Hindlimb muscle (tissue), 1 donor: ENCODE measurements around the gene EMSY. TPM values are rescaled to one million over a fixed set of nuclear protein-coding genes. Genes with fewer than 3 reads are reported as not detected.
"Not testable (repeated sequence)": the region's sequence is repeated elsewhere in the genome, so short reads cannot be mapped to it uniquely, and the experiment has no call there.

Source experiments
- DNase-seq: peaks from one replicate; pipeline ENCODE4 v3.0.0-alpha.2; 2013
- polyA plus RNA-seq: library from polyadenylated mRNA; unstranded; fragments of 120-200 nt; gene quantifications from one replicate; pipeline ENCODE4 v1.2.1, GENCODE V29; 2013; ENCODE audit not compliant: insufficient read length

EMSY gene
- polyA plus RNA-seq, result 16.5 TPM

GRCh38 chr11:76444384-76445120 is at the start of gene EMSY:
EMSY (plus strand) TSS chr11:76445018; CDS start chr11:76446939, 1,921 bp downstream.
- DNase-seq, result peak; percentile 99

- no peak for DNase-seq
These were observed 49.5 kb upstream of the EMSY start for GRCh38 chr11:76395296-76395695.

- no peak for DNase-seq
These were observed 47.4 kb upstream of the EMSY start for GRCh38 chr11:76397383-76397782.

- DNase-seq, result no peak
These were observed 43.9 kb upstream of the EMSY start for GRCh38 chr11:76400967-76401366.

GRCh38 chr11:76401484-76401883 is 43.3 kb upstream of the EMSY start:
- not testable (repeated sequence) for DNase-seq

- no peak for DNase-seq
These were observed 38.5 kb upstream of the EMSY start for GRCh38 chr11:76406359-76406758.

GRCh38 chr11:76408171-76408965 is 36.5 kb upstream of the EMSY start:
- no peak for DNase-seq

- DNase-seq, result no peak
These were observed 33.9 kb upstream of the EMSY start for GRCh38 chr11:76410851-76411357.

GRCh38 chr11:76415073-76415472 is 29.7 kb upstream of the EMSY start:
- DNase-seq, result no peak

- no peak for DNase-seq
These were observed 24.9 kb upstream of the EMSY start for GRCh38 chr11:76419896-76420295.

GRCh38 chr11:76424379-76424778 is 20.4 kb upstream of the EMSY start:
- DNase-seq, result no peak

GRCh38 chr11:76424891-76425290 is 19.9 kb upstream of the EMSY start:
- DNase-seq, result no peak

- DNase-seq, result no peak
These were observed 18.2 kb upstream of the EMSY start for GRCh38 chr11:76426660-76427059.

GRCh38 chr11:76436020-76436419 is 8.8 kb upstream of the EMSY start:
- DNase-seq, result no peak

- peak; percentile 6 for DNase-seq
These were observed 1.4 kb upstream of the EMSY start for GRCh38 chr11:76443268-76443980.

- DNase-seq, result no peak
These were observed 794 bp upstream of the EMSY start for GRCh38 chr11:76444065-76444383.

GRCh38 chr11:76445121-76446084 is 585 bp downstream of the EMSY start:
- DNase-seq, result peak; percentile 84

GRCh38 chr11:76448506-76448905 is 3.7 kb downstream of the EMSY start:
- no peak for DNase-seq

GRCh38 chr11:76453248-76453647 is 8.4 kb downstream of the EMSY start:
- no peak for DNase-seq

GRCh38 chr11:76455331-76455730 is 10.5 kb downstream of the EMSY start:
- DNase-seq, result no peak

- no peak for DNase-seq
These were observed 11.1 kb downstream of the EMSY start for GRCh38 chr11:76455931-76456330.

GRCh38 chr11:76456571-76456970 is 11.8 kb downstream of the EMSY start:
- no peak for DNase-seq
